IMR-90 (cell line): Measurements from ENCODE around the gene GNG11. TPM values are rescaled to one million over a fixed set of nuclear protein-coding genes. Genes with fewer than 3 reads are reported as not detected.

Source experiments
- ATAC-seq: fragments of 200-7000 bp; cut with Tn5 transposase; 2 replicates; pipeline ENCODE4 v1.9.1; 2020; ENCODE audit warnings: low read depth, mild to moderate bottlenecking, moderate library complexity
- BruUV-seq: library from RNA; stranded (reverse); fragments of 400-500 nt; replicated peaks from 2 replicates; lab custom pipeline; 2021; lab: Mats Ljungman, UMichigan
- CTCF ChIA-PET: fragments of 300-600 bp; formaldehyde crosslinking; extraction: SDS; loops from one replicate; lab custom pipeline; 2021; ENCODE audit warnings: antibody characterized with exemption; lab: Yijun Ruan, JAX
- POLR2A ChIA-PET: fragments of 300-600 bp; sonication (Branson Sonifier 250); formaldehyde crosslinking; loops from one replicate; lab custom pipeline; 2022; ENCODE audit warnings: antibody characterized with exemption; ENCODE audit not compliant: unreplicated experiment; lab: Charles Lee
- DNase-seq: peaks from one replicate; pipeline ENCODE4 v3.0.0; 2013
- H2AFZ ChIP-seq: replicated peaks from 2 replicates; pipeline ENCODE3; 2013; ENCODE audit warnings: low read length, mild to moderate bottlenecking; ENCODE audit not compliant: poor library complexity
- H2AK5ac ChIP-seq: 2 replicates; pipeline ENCODE4 v1.6.1; 2013; ENCODE audit warnings: low read depth, low read length, inconsistent platforms
- H2AK9ac ChIP-seq: replicated peaks from 2 replicates; pipeline ENCODE3; 2013; ENCODE audit warnings: mild to moderate bottlenecking, low read depth, low read length, moderate library complexity; ENCODE audit not compliant: poor library complexity
- H2BK120ac ChIP-seq: 2 replicates; pipeline ENCODE4 v1.6.1; 2013; ENCODE audit warnings: low read depth, low read length, inconsistent platforms
- H2BK15ac ChIP-seq: 3 replicates; pipeline ENCODE4 v1.6.1; 2013; ENCODE audit warnings: low read depth, low read length, inconsistent platforms
- H2BK20ac ChIP-seq: 2 replicates; pipeline ENCODE4 v1.6.1; 2013; ENCODE audit warnings: low read depth, mild to moderate bottlenecking, inconsistent platforms, low read length, moderate library complexity
- H2BK5ac ChIP-seq: 2 replicates; pipeline ENCODE4 v1.6.1; 2013; ENCODE audit warnings: mild to moderate bottlenecking, low read depth, low read length, inconsistent platforms; ENCODE audit not compliant: poor library complexity, severe bottlenecking
- H3K14ac ChIP-seq: replicated peaks from 2 replicates; pipeline ENCODE4 v1.6.1; 2013; ENCODE audit warnings: low read depth, low read length, inconsistent platforms
- H3K18ac ChIP-seq: 2 replicates; pipeline ENCODE4 v1.6.1; 2013; ENCODE audit warnings: low read depth, low read length, control low read depth
- H3K23ac ChIP-seq: 2 replicates; pipeline ENCODE4 v1.6.1; 2013; ENCODE audit warnings: low read depth, low read length, inconsistent platforms
- H3K27ac ChIP-seq: 2 replicates; pipeline ENCODE4 v1.5.1; 2013; ENCODE audit warnings: mild to moderate bottlenecking, control low read depth, low read length; ENCODE audit not compliant: insufficient read depth
- H3K27me3 ChIP-seq: 2 replicates; pipeline ENCODE4 v1.6.1; 2013; ENCODE audit warnings: low read length; ENCODE audit not compliant: control insufficient read depth, insufficient read depth
- H3K36me3 ChIP-seq: 2 replicates; pipeline ENCODE4 v1.6.1; 2013; ENCODE audit warnings: low read length, mixed read lengths; ENCODE audit not compliant: control insufficient read depth, insufficient read depth
- H3K4ac ChIP-seq: 2 replicates; pipeline ENCODE4 v1.6.1; 2013; ENCODE audit warnings: low read depth, low read length, inconsistent platforms
- H3K4me1 ChIP-seq: 2 replicates; pipeline ENCODE4 v1.6.1; 2013; ENCODE audit warnings: low read length, mixed read lengths; ENCODE audit not compliant: control insufficient read depth, insufficient read depth
- H3K4me2 ChIP-seq: 2 replicates; pipeline ENCODE4 v1.6.1; 2013; ENCODE audit warnings: low read depth, mild to moderate bottlenecking, control low read depth, low read length, moderate library complexity
- H3K4me3 ChIP-seq: 2 replicates; pipeline ENCODE4 v1.5.1; 2013; ENCODE audit warnings: low read depth, mild to moderate bottlenecking, control low read depth, low read length, moderate library complexity; ENCODE audit not compliant: insufficient read depth
- H3K56ac ChIP-seq: 2 replicates; pipeline ENCODE4 v1.6.1; 2013; ENCODE audit warnings: low read length, inconsistent platforms; ENCODE audit not compliant: insufficient read depth; ENCODE audit errors: extremely low read depth
- H3K79me1 ChIP-seq, 2 experiments: 2 replicates each; pipeline ENCODE4 v1.6.1; 2013; ENCODE audit warnings: low read length in 2 of 2, inconsistent platforms in 1 of 2, low read depth in 1 of 2
- H3K9ac ChIP-seq: 2 replicates; pipeline ENCODE4 v1.6.1; 2013; ENCODE audit warnings: low read depth, low read length, control low read depth
- H3K9me1 ChIP-seq: 2 replicates; pipeline ENCODE4 v1.6.1; 2013; ENCODE audit warnings: low read length, inconsistent platforms; ENCODE audit not compliant: insufficient read depth
- H3K9me3 ChIP-seq: 2 replicates; pipeline ENCODE4 v1.6.1; 2013; ENCODE audit warnings: low read length; ENCODE audit not compliant: control insufficient read depth, insufficient read depth
- H4K20me1 ChIP-seq: 2 replicates; pipeline ENCODE4 v1.6.1; 2013; ENCODE audit warnings: low read length, inconsistent platforms; ENCODE audit not compliant: insufficient read depth
- H4K5ac ChIP-seq: 2 replicates; pipeline ENCODE4 v1.6.1; 2013; ENCODE audit warnings: mild to moderate bottlenecking, low read depth, low read length, control low read depth
- H4K8ac ChIP-seq, 2 experiments: 2 replicates each; pipeline ENCODE4 v1.6.1; 2013; ENCODE audit warnings: low read depth in 2 of 2, low read length in 2 of 2, control low read depth in 1 of 2, inconsistent platforms in 1 of 2
- H4K91ac ChIP-seq: 2 replicates; pipeline ENCODE4 v1.6.1; 2013; ENCODE audit warnings: low read depth, low read length, inconsistent platforms; ENCODE audit not compliant: insufficient read depth
- MAZ ChIP-seq: IDR thresholded peaks from 2 replicates; pipeline ENCODE4 v1.6.1; 2012; ENCODE audit warnings: low read depth, mild to moderate bottlenecking, low read length, improper control_type of control experiment, moderate library complexity, borderline replicate concordance
- RAD21 ChIP-seq: IDR thresholded peaks from 2 replicates; pipeline ENCODE4 v1.6.1; 2012; ENCODE audit warnings: low read length, improper control_type of control experiment
- SMC3 ChIP-seq: fragments of 150-350 bp; IDR thresholded peaks from 2 replicates; pipeline ENCODE4 v1.6.1; 2016; ENCODE audit warnings: low read depth, mild to moderate bottlenecking, antibody characterized with exemption, low read length, moderate library complexity
- WGBS, 2 experiments: methylation state at CpG; one replicate each; pipeline versions ENCODE4 v1.1.5 to v1.1.7; 2013; ENCODE audit warnings: missing lambda C conversion rate in 2 of 2; ENCODE audit not compliant: insufficient read length in 1 of 2; ENCODE audit errors: extremely low coverage in 2 of 2; 5-methylcytosine and 5-hydroxymethylcytosine counted together
- dilution Hi-C: fragments of 300-500 bp; cut with HindIII; formaldehyde crosslinking; loops from one replicate; pipeline ENCODE4 v1.14.3; 2018; ENCODE audit warnings: low sequenced_read_pairs; ENCODE audit not compliant: unreplicated experiment
- in situ Hi-C: fragments of 300-500 bp; cut with MboI; formaldehyde crosslinking; loops from 3 replicates; pipeline ENCODE4 v1.14.3; 2019; ENCODE audit warnings: low sequenced_read_pairs, inconsistent platforms, mixed read lengths
- intact Hi-C: fragments of 100-400 bp; cut with micrococcal nuclease; formaldehyde crosslinking; loops from 2 replicates; pipeline ENCODE4 v1.10.0; 2022
- polyA plus RNA-seq, 3 experiments: library from polyadenylated mRNA; depleted of rRNA; stranded (reverse); fragments of >200 nt; gene quantifications; 2 replicates each; pipeline ENCODE4 v1.2.3, GENCODE V29; 2012; ENCODE audit warnings: low replicate concordance in 1 of 3
- total RNA-seq: library from RNA; depleted of rRNA; stranded (reverse); fragments of >200 nt; gene quantifications from 2 replicates; pipeline ENCODE4 v1.2.3, GENCODE V29; 2012

GNG11 gene
- total and polyA plus RNA-seq, 2 of the 4 experiments (the other 2 are of a cell fraction) = 6.1 to 10.5 TPM

DNA sequence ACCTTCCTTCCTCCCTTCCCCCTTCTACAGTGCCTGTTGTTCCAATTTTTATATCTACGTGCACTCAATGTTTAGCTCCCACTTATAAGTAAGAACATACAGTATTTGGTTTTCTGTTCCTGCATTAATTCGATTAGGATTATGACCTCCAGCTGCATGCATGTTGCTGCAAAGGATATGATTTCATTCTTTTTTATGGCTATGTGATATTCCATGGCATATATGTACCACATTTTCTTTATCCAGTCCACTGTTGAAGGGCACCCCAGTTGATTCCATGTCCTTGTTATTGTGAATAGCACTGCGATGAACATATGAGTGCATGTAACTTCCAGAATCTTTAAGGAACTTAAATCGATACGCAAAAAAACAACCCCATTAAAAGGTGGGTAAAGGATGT, 42.7 kb downstream of the GNG11 start:
- no peak overlapping the region for H4K8ac ChIP-seq
- CTCF ChIA-PET = no interaction called here
- H3K23ac ChIP-seq = no peak overlapping the region
- intact Hi-C loops (no loop called here), dilution Hi-C loops (no loop called here), in situ Hi-C loops (no loop called here)
- no CpG with 5 or more reads among the region's 5 CpGs for WGBS, 2 experiments
- no peaks in the 10 kb centered on the region for H3K27me3 ChIP-seq
- no TSS peak for BruUV-seq
- no peaks in the 10 kb centered on the region for H3K36me3 ChIP-seq
- no peak overlapping the region for H3K9ac ChIP-seq
- no peak overlapping the region for H2BK5ac ChIP-seq
- no peak overlapping the region for H2AK9ac ChIP-seq
- H3K4me2 ChIP-seq = no peak overlapping the region
- no peak overlapping the region for H3K27ac ChIP-seq
- POLR2A ChIA-PET = no interaction called here
- ATAC-seq (no peak), DNase-seq (no peak)
- H3K4me1 ChIP-seq = no peaks in the 10 kb centered on the region; the same call in 1 of the 2 replicates
- TF ChIP-seq SMC3 (no peak), RAD21 (no peak), MAZ (no peak)
- no peaks in the 10 kb centered on the region for H3K9me3 ChIP-seq
- no peaks in the 10 kb centered on the region for H3K79me1 ChIP-seq
- H2BK15ac ChIP-seq = no peak overlapping the region
- H3K4me3 ChIP-seq = no peak overlapping the region
- no peak overlapping the region for H2AFZ ChIP-seq
- H2AK5ac ChIP-seq = no peak overlapping the region
- H3K4ac ChIP-seq = no peak overlapping the region
- no peak overlapping the region for H3K18ac ChIP-seq
- no peaks in the 10 kb centered on the region for H4K20me1 ChIP-seq
- no peak overlapping the region for H4K5ac ChIP-seq
- H4K91ac ChIP-seq = no peak overlapping the region
- H3K56ac ChIP-seq = no peak overlapping the region
- H3K14ac ChIP-seq = no peak overlapping the region
- no peak overlapping the region for H2BK20ac ChIP-seq
- H2BK120ac ChIP-seq = no peak overlapping the region
- H3K9me1 ChIP-seq = peaks cover 4% of the 10 kb centered on the region; the same call in 1 of the 2 replicates
